WTC11 (cell line): ENCODE data around the gene NRF1. TPM values are rescaled to one million over a fixed set of nuclear protein-coding genes. Genes with fewer than 3 reads are reported as not detected.

Experiments
- ATAC-seq: fragments of 200-7000 bp; cut with Tn5 transposase; 2 replicates; pipeline ENCODE4 v1.10.0; 2021; ENCODE audit warnings: mild to moderate bottlenecking, moderate library complexity
- CTCF ChIA-PET: fragments of 300-600 bp; sonication (Branson Sonifier 250); formaldehyde crosslinking; loops from one replicate; lab custom pipeline; 2021; ENCODE audit warnings: antibody characterized with exemption; lab: Charles Lee
- POLR2A ChIA-PET: fragments of 350-600 bp; sonication (Branson Sonifier 250); formaldehyde crosslinking; loops from one replicate; lab custom pipeline; 2021; ENCODE audit warnings: antibody characterized with exemption; lab: Charles Lee
- DNase-seq: peaks from one replicate; pipeline ENCODE4 v3.0.0; 2021; ENCODE audit warnings: low spot score
- H3K27ac Mint-ChIP-seq: 2 replicates; pipeline ENCODE4 v1.8.0; 2021; ENCODE audit warnings: mixed read lengths
- H3K27me3 Mint-ChIP-seq: 2 replicates; pipeline ENCODE4 v1.8.0; 2021; ENCODE audit warnings: low read depth, mild to moderate bottlenecking, moderate library complexity, mixed read lengths
- H3K36me3 Mint-ChIP-seq: 2 replicates; pipeline ENCODE4 v1.8.0; 2021; ENCODE audit warnings: mixed read lengths
- H3K4me1 Mint-ChIP-seq: 2 replicates; pipeline ENCODE4 v1.8.0; 2022; ENCODE audit warnings: mixed read lengths
- H3K4me3 Mint-ChIP-seq: 2 replicates; pipeline ENCODE4 v1.8.0; 2021; ENCODE audit warnings: mild to moderate bottlenecking, moderate library complexity, mixed read lengths
- H3K9me3 Mint-ChIP-seq: 2 replicates; pipeline ENCODE4 v1.8.0; 2021; ENCODE audit warnings: mixed read lengths
- ARID4B ChIP-seq: sonication (generic); formaldehyde crosslinking; IDR thresholded peaks from 2 replicates; pipeline ENCODE4 v1.8.0; 2023; ENCODE audit warnings: missing genetic modification reagents, mild to moderate bottlenecking, borderline replicate concordance
- CBFB ChIP-seq: sonication (generic); formaldehyde crosslinking; IDR thresholded peaks from 2 replicates; pipeline ENCODE4 v1.8.1; 2022; ENCODE audit warnings: mild to moderate bottlenecking, low read depth, missing genetic modification reagents
- CREM ChIP-seq: sonication (generic); formaldehyde crosslinking; IDR thresholded peaks from 2 replicates; pipeline ENCODE4 v1.8.1; 2022; ENCODE audit warnings: mild to moderate bottlenecking, missing genetic modification reagents, moderate library complexity
- CTCF ChIP-seq: fragments of 200-600 bp; IDR thresholded peaks from 2 replicates; pipeline ENCODE4 v1.8.0; 2022; ENCODE audit warnings: antibody characterized with exemption
- E2F5 ChIP-seq: sonication (generic); formaldehyde crosslinking; IDR thresholded peaks from 2 replicates; pipeline ENCODE4 v1.8.1; 2022; ENCODE audit warnings: mild to moderate bottlenecking, moderate library complexity, missing genetic modification reagents
- ETV6 ChIP-seq: sonication (generic); formaldehyde crosslinking; IDR thresholded peaks from 2 replicates; pipeline ENCODE4 v1.8.1; 2022; ENCODE audit warnings: mild to moderate bottlenecking, missing genetic modification reagents
- JAZF1 ChIP-seq: fragments of 250-450 bp; sonication (Bioruptor Pico); IDR thresholded peaks from 2 replicates; pipeline ENCODE4 v1.9.0; 2021; ENCODE audit warnings: moderate library complexity, mild to moderate bottlenecking, inconsistent platforms
- KAT7 ChIP-seq: sonication (generic); formaldehyde crosslinking; IDR thresholded peaks from 2 replicates; pipeline ENCODE4 v1.8.1; 2023; ENCODE audit warnings: missing genetic modification reagents, mild to moderate bottlenecking, borderline replicate concordance
- MAX ChIP-seq: sonication (generic); formaldehyde crosslinking; IDR thresholded peaks from 2 replicates; pipeline ENCODE4 v1.8.0; 2022; ENCODE audit warnings: mild to moderate bottlenecking, missing genetic modification reagents
- NFE2L1 ChIP-seq: sonication (generic); formaldehyde crosslinking; IDR thresholded peaks from 2 replicates; pipeline ENCODE4 v1.8.1; 2023; ENCODE audit warnings: missing genetic modification reagents
- OVOL2 ChIP-seq: fragments of 250-450 bp; sonication (Bioruptor Pico); IDR thresholded peaks from 2 replicates; pipeline ENCODE4 v1.9.0; 2021; ENCODE audit warnings: mild to moderate bottlenecking, borderline replicate concordance
- RORB ChIP-seq: fragments of 250-450 bp; sonication (Bioruptor Pico); IDR thresholded peaks from 2 replicates; pipeline ENCODE4 v1.9.0; 2021; ENCODE audit warnings: mild to moderate bottlenecking
- SP1 ChIP-seq: sonication (generic); formaldehyde crosslinking; conservative IDR thresholded peaks from 2 replicates; pipeline ENCODE4 v1.8.1; 2022; ENCODE audit warnings: missing genetic modification reagents
- TEAD4 ChIP-seq: sonication (generic); formaldehyde crosslinking; IDR thresholded peaks from 2 replicates; pipeline ENCODE4 v1.8.0; 2022; ENCODE audit warnings: mild to moderate bottlenecking, missing genetic modification reagents
- USF1 ChIP-seq: sonication (generic); formaldehyde crosslinking; IDR thresholded peaks from 2 replicates; pipeline ENCODE4 v1.8.0; 2022; ENCODE audit warnings: mild to moderate bottlenecking, missing genetic modification reagents
- ZBTB43 ChIP-seq: sonication (generic); formaldehyde crosslinking; IDR thresholded peaks from 2 replicates; pipeline ENCODE4 v1.8.1; 2023; ENCODE audit warnings: mild to moderate bottlenecking, missing genetic modification reagents
- ZNF263 ChIP-seq: sonication (generic); formaldehyde crosslinking; IDR thresholded peaks from 2 replicates; pipeline ENCODE4 v1.8.1; 2022; ENCODE audit warnings: low read depth, mild to moderate bottlenecking, moderate library complexity, missing genetic modification reagents
- ZNF416 ChIP-seq: fragments of 250-450 bp; sonication (Bioruptor Pico); IDR thresholded peaks from 2 replicates; pipeline ENCODE4 v1.9.0; 2021; ENCODE audit warnings: mild to moderate bottlenecking, inconsistent platforms
- ZNF512 ChIP-seq: sonication (generic); formaldehyde crosslinking; IDR thresholded peaks from 2 replicates; pipeline ENCODE4 v1.8.1; 2022; ENCODE audit warnings: missing genetic modification reagents, borderline replicate concordance
- ZSCAN18 ChIP-seq: fragments of 250-450 bp; sonication (Bioruptor Pico); IDR thresholded peaks from 2 replicates; pipeline ENCODE4 v2.1.2; 2022; ENCODE audit warnings: mild to moderate bottlenecking, moderate library complexity
- total RNA-seq: library from RNA; stranded (reverse); gene quantifications from 3 replicates; pipeline ENCODE4 v1.2.3, GENCODE V29; 2021

NRF1 gene
- total RNA-seq, 1 experiment from 2014 or later, result 16.4 TPM

- ATAC-seq (no peak), DNase-seq (no peak)
- Mint-ChIP-seq H3K36me3 (peaks cover 5% of the 10 kb centered on the region), H3K27ac (peak overlapping the region; percentile 71), H3K4me3 (no peak overlapping the region), H3K27me3 (no peaks in the 10 kb centered on the region), H3K9me3 (no peaks in the 10 kb centered on the region), H3K4me1 (peaks cover 48% of the 10 kb centered on the region)
- no peak for TF ChIP-seq OVOL2
- TF ChIP-seq ETV6 (CRISPR knock-in tag), result no peak
- no peak for TF ChIP-seq ARID4B (CRISPR knock-in tag)
- TF ChIP-seq ZNF512 (CRISPR knock-in tag), result no peak
- TF ChIP-seq RORB (CRISPR knock-in tag), result no peak
- TF ChIP-seq MAX (CRISPR knock-in tag), result no peak
- TF ChIP-seq CREM, result no peak
- TF ChIP-seq TEAD4 (CRISPR knock-in tag), result no peak
- TF ChIP-seq KAT7 (CRISPR knock-in tag), result no peak
- no peak for TF ChIP-seq CTCF
- no peak for TF ChIP-seq ZSCAN18 (CRISPR knock-in tag)
- TF ChIP-seq ZNF263, result no peak
- TF ChIP-seq JAZF1 (CRISPR knock-in tag), result no peak
- no peak for TF ChIP-seq ZNF416 (CRISPR knock-in tag)
- TF ChIP-seq SP1 (CRISPR knock-in tag), result no peak
- TF ChIP-seq CBFB, result no peak
- TF ChIP-seq USF1 (CRISPR knock-in tag), result no peak
- TF ChIP-seq E2F5, result no peak
- TF ChIP-seq ZBTB43 (CRISPR knock-in tag), result no peak
- no peak for TF ChIP-seq NFE2L1 (CRISPR knock-in tag)
- POLR2A ChIA-PET, result no interaction called here
- CTCF ChIA-PET, result interaction anchor here (1.0 to 4.6 kb wide), 3 partner anchors 21 to 84 kb away, joined by 3 to 26 read pairs (median 3); no protein-coding TSS in a partner anchor
These were observed 129.3 kb downstream of the NRF1 start for GRCh38 chr7:129740574-129741410.
